Measurements from ENCODE around the gene SMO.

Gene SMO

GRCh38 chr7:129258649-129259389 is 70.4 kb downstream of the SMO start:
- no peak for TF ChIP-seq CTCF (conservative IDR thresholded peaks at IDR 0.05; ENCODE audit: low read depth)
- no peak overlapping the region for H3K27ac ChIP-seq
- ChIA-PET POLR2A (ENCODE audit: low non-redundant PET) (no interaction called here), CTCF (no interaction called here)
- DNase-seq (ENCODE audit: low spot score), result no peak

- DNase-seq (ENCODE audit: low spot score), result no peak
- ChIA-PET POLR2A (ENCODE audit: low non-redundant PET) (no interaction called here), CTCF (no interaction called here)
- no peak overlapping the region for H3K27ac ChIP-seq
- TF ChIP-seq CTCF (conservative IDR thresholded peaks at IDR 0.05; ENCODE audit: low read depth), result no peak
Measured at GRCh38 chr7:129262324-129262723, 73.9 kb downstream of the SMO start.
